ENCODE data around the gene DDX55. TPM values are rescaled to one million over a fixed set of nuclear protein-coding genes. Genes with fewer than 3 reads are reported as not detected.

Gene DDX55
- total and polyA plus RNA-seq, 2 experiments from 2014 or later: 39.8 to 53.3 TPM

Small RNAs within 50 kb of the gene (small RNA-seq; reads per million reads assigned to genes)
- gene SNORA9B (ENCODE audit: low replicate concordance): 2.0 reads per million, percentile 81 among the genes with 10 or more reads in this experiment

Other genes with a start within 250 kb of the DDX55 start
- gene SBNO1, start 237.3 kb upstream of the DDX55 start, total RNA-seq (2014; rRNA removed; shearing (Covaris generic)): 49.1 and 49.5 TPM in 2 replicates
- 25.3 and 34.9 TPM in 2 replicates for gene SBNO1, start 237.3 kb upstream of the DDX55 start, polyA plus RNA-seq (2016; fragmentation: Nextera tagmentation; extraction: Ambion mirVana)
- 29.0 and 29.3 TPM in 2 replicates for gene KMT5A, start 218.0 kb upstream of the DDX55 start, total RNA-seq (2014; rRNA removed; shearing (Covaris generic))
- gene KMT5A, start 218.0 kb upstream of the DDX55 start, polyA plus RNA-seq (2016; fragmentation: Nextera tagmentation; extraction: Ambion mirVana): 12.9 and 19.0 TPM in 2 replicates
- 0.58 and 1.4 TPM in 2 replicates for gene RILPL2, start 165.4 kb upstream of the DDX55 start, total RNA-seq (2014; rRNA removed; shearing (Covaris generic))
- gene RILPL2, start 165.4 kb upstream of the DDX55 start, polyA plus RNA-seq (2016; fragmentation: Nextera tagmentation; extraction: Ambion mirVana): 1.8 and 2.0 TPM in 2 replicates
- gene SNRNP35, start 144.0 kb upstream of the DDX55 start, total RNA-seq (2014; rRNA removed; shearing (Covaris generic)): 8.4 and 10.6 TPM in 2 replicates
- gene SNRNP35, start 144.0 kb upstream of the DDX55 start, polyA plus RNA-seq (2016; fragmentation: Nextera tagmentation; extraction: Ambion mirVana): 36.3 and 38.4 TPM in 2 replicates
- gene RILPL1, start 68.4 kb upstream of the DDX55 start, total RNA-seq (2014; rRNA removed; shearing (Covaris generic)): 5.8 and 7.9 TPM in 2 replicates
- 3.9 and 4.4 TPM in 2 replicates for gene RILPL1, start 68.4 kb upstream of the DDX55 start, polyA plus RNA-seq (2016; fragmentation: Nextera tagmentation; extraction: Ambion mirVana)
- gene TMED2, start 17.5 kb upstream of the DDX55 start, total RNA-seq (2014; rRNA removed; shearing (Covaris generic)): 253 and 262 TPM in 2 replicates
- 138 and 174 TPM in 2 replicates for gene TMED2, start 17.5 kb upstream of the DDX55 start, polyA plus RNA-seq (2016; fragmentation: Nextera tagmentation; extraction: Ambion mirVana)
- 90.8 and 117 TPM in 2 replicates for gene EIF2B1, start 31.6 kb downstream of the DDX55 start, total RNA-seq (2014; rRNA removed; shearing (Covaris generic))
- gene EIF2B1, start 31.6 kb downstream of the DDX55 start, polyA plus RNA-seq (2016; fragmentation: Nextera tagmentation; extraction: Ambion mirVana): 30.2 and 33.5 TPM in 2 replicates
- 19.6 and 27.7 TPM in 2 replicates for gene GTF2H3, start 31.7 kb downstream of the DDX55 start, total RNA-seq (2014; rRNA removed; shearing (Covaris generic))
- gene GTF2H3, start 31.7 kb downstream of the DDX55 start, polyA plus RNA-seq (2016; fragmentation: Nextera tagmentation; extraction: Ambion mirVana): 10.5 and 11.1 TPM in 2 replicates
- 6.0 and 6.8 TPM in 2 replicates for gene TCTN2, start 69.0 kb downstream of the DDX55 start, total RNA-seq (2014; rRNA removed; shearing (Covaris generic))
- 2.7 and 3.0 TPM in 2 replicates for gene TCTN2, start 69.0 kb downstream of the DDX55 start, polyA plus RNA-seq (2016; fragmentation: Nextera tagmentation; extraction: Ambion mirVana)
- gene ATP6V0A2, start 110.3 kb downstream of the DDX55 start, total RNA-seq (2014; rRNA removed; shearing (Covaris generic)): 49.7 and 64.4 TPM in 2 replicates
- 19.0 and 19.2 TPM in 2 replicates for gene ATP6V0A2, start 110.3 kb downstream of the DDX55 start, polyA plus RNA-seq (2016; fragmentation: Nextera tagmentation; extraction: Ambion mirVana)
- 0.03 and 0.12 TPM in 2 replicates for gene DNAH10, start 160.2 kb downstream of the DDX55 start, total RNA-seq (2014; rRNA removed; shearing (Covaris generic))
- gene DNAH10, start 160.2 kb downstream of the DDX55 start, polyA plus RNA-seq (2016; fragmentation: Nextera tagmentation; extraction: Ambion mirVana): 0.03 and 0.19 TPM in 2 replicates

All from GM23338 (cell line).